Tibial nerve (tissue), 4 donors: ENCODE results near the gene ASIC2.

ENCODE experiments used
- EP300 ChIP-seq, 2 donors: sonication (generic); formaldehyde crosslinking; IDR thresholded peaks; one replicate each; pipeline ENCODE4 v1.6.1; 2017; ENCODE audit warnings: antibody characterized with exemption in 2 of 2, mild to moderate bottlenecking in 1 of 2
- POLR2A ChIP-seq, 2 donors: fragments of 450-650 bp; IDR thresholded peaks; one replicate each; pipeline ENCODE4 v1.6.1; 2017; ENCODE audit warnings: antibody characterized with exemption in 2 of 2, mild to moderate bottlenecking in 2 of 2, moderate library complexity in 2 of 2
- TF ChIP-seq, protein P1 (sequence below), 5 experiments: fragments of 200-600 bp in 3 of 5; fragments of 450-650 bp in 2 of 5; sonication (generic) in 3 of 5; IDR thresholded peaks; one replicate each; pipeline ENCODE4 v1.5.1; 2016 to 2019; ENCODE audit warnings: antibody characterized with exemption in 5 of 5, mild to moderate bottlenecking in 3 of 5, moderate library complexity in 2 of 5

DNA sequence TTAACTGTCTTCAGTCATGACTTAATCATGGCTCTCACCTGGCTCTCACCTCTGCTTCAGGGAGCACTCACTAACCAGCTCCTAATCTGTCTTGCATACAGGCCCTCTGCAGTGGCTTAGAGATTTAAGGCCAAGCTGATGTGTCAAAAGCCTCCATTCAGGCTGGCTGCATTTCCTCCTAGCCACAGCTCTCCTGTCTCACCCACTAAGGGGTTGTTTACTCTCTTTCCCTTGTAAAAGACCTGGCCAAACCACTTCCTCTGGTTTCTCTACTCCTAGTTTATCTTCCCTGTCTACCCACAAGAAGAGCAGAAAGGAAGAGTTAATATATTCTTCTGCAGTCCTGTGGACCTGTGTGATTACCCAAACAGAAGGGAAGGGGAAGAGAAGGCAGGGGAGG lies 9.3 kb upstream of the ASIC2 start:
- TF ChIP-seq, protein P1, sequence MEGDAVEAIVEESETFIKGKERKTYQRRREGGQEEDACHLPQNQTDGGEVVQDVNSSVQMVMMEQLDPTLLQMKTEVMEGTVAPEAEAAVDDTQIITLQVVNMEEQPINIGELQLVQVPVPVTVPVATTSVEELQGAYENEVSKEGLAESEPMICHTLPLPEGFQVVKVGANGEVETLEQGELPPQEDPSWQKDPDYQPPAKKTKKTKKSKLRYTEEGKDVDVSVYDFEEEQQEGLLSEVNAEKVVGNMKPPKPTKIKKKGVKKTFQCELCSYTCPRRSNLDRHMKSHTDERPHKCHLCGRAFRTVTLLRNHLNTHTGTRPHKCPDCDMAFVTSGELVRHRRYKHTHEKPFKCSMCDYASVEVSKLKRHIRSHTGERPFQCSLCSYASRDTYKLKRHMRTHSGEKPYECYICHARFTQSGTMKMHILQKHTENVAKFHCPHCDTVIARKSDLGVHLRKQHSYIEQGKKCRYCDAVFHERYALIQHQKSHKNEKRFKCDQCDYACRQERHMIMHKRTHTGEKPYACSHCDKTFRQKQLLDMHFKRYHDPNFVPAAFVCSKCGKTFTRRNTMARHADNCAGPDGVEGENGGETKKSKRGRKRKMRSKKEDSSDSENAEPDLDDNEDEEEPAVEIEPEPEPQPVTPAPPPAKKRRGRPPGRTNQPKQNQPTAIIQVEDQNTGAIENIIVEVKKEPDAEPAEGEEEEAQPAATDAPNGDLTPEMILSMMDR (IDR thresholded peaks at IDR 0.05): no peak
- no peak for TF ChIP-seq POLR2A (IDR thresholded peaks at IDR 0.05)
- TF ChIP-seq EP300 (IDR thresholded peaks at IDR 0.05): no peak
